GM19468 (cell line): Measurements from ENCODE around the gene CTBP1.

ENCODE experiments used
- ATAC-seq: cut with Tn5 transposase; IDR thresholded peaks from one replicate; pipeline ENCODE4 v1.9.1; 2021; ENCODE audit warnings: mild to moderate bottlenecking, moderate library complexity, moderate number of reproducible peaks; ENCODE audit not compliant: unreplicated experiment; ENCODE audit errors: extremely low read depth

CTBP1 gene

GRCh38 chr4:1202526-1203011 is 46.4 kb downstream of the CTBP1 start:
- ATAC-seq = no peak

- no peak for ATAC-seq
Observed at GRCh38 chr4:1201851-1202525, 46.9 kb downstream of the CTBP1 start.

GRCh38 chr4:1200425-1201035 is 48.4 kb downstream of the CTBP1 start:
- ATAC-seq = no peak

GRCh38 chr4:1199556-1200331 is 49.2 kb downstream of the CTBP1 start:
- no peak for ATAC-seq

GRCh38 chr4:1198098-1198844 is 50.7 kb downstream of the CTBP1 start:
- no peak for ATAC-seq

- ATAC-seq = no peak
Observed at GRCh38 chr4:1196421-1197183, 52.3 kb downstream of the CTBP1 start.

- ATAC-seq = no peak
Observed at GRCh38 chr4:1195891-1196401, 53.0 kb downstream of the CTBP1 start.

- no peak for ATAC-seq
Observed at GRCh38 chr4:1195109-1195671, 53.7 kb downstream of the CTBP1 start.

- no peak for ATAC-seq
Observed at GRCh38 chr4:1194010-1194900, 54.7 kb downstream of the CTBP1 start.

- no peak for ATAC-seq
Observed at GRCh38 chr4:1193206-1194009, 55.5 kb downstream of the CTBP1 start.

GRCh38 chr4:1192493-1193205 is 56.3 kb downstream of the CTBP1 start:
- ATAC-seq = no peak

- ATAC-seq = no peak
Observed at GRCh38 chr4:1192091-1192492, 56.8 kb downstream of the CTBP1 start.

GRCh38 chr4:1191621-1192020 is 57.3 kb downstream of the CTBP1 start:
- no peak for ATAC-seq

GRCh38 chr4:1187182-1187581 is 61.7 kb downstream of the CTBP1 start:
- no peak for ATAC-seq

- ATAC-seq = peak; percentile 49
Observed at GRCh38 chr4:1183985-1184773, 64.8 kb downstream of the CTBP1 start.

GRCh38 chr4:1182313-1182712 is 66.6 kb downstream of the CTBP1 start:
- ATAC-seq = no peak
